ENCODE measurements around the gene MYO16. TPM values are rescaled to one million over a fixed set of nuclear protein-coding genes. Genes with fewer than 3 reads are reported as not detected.

The MYO16 gene
- total RNA-seq, 1 experiment from 2014 or later, result 0.10 TPM

GRCh38 chr13:108657519-108657918 lies 28.1 kb downstream of the MYO16 start:
- DNase-seq (ENCODE audit: extremely low read depth, low read depth), result no peak

DNA sequence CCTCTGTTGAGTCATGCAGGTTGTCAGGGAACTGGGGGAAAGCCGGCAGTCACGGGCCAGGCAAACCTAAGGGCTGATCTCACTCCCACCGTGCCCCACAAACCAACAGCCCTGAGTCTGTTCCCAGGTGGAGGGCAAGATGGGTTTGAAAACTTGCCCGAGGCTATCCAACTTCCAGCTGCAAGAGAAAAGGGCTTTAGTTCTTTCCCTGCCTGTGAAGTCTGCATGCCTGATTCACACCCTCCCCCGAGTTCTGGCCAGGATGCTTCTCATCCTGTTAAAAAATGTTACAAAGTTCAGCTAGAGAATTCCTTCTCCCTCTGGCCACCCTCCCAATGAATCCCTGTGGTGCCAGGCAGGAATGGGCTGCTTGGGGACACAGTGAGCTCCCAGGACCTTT lies 33.1 kb downstream of the MYO16 start:
- DNase-seq (ENCODE audit: extremely low read depth, low read depth), result no peak

DNA sequence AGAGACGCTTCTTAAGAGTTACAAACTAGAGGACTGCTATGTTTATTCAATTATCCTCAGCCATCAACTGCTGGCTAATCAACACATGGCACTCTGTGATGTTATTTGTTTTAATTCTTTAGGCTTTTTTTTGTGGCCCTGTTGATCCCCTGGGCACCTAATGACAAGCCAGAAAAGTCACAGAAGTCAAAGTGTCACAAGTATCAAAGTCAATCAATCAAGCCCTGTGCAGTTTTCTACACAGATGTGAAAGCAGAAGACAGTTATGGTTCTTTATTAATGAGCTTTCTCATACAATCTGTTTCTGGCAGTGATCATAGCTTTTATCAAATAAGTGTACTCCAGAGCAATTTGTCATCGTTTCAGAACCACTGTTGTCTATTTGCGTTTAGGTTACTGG lies 34.3 kb downstream of the MYO16 start:
- no peak for DNase-seq (ENCODE audit: extremely low read depth, low read depth)

- no peak for DNase-seq (ENCODE audit: extremely low read depth, low read depth)
Measured at GRCh38 chr13:108667205-108667604, 37.8 kb downstream of the MYO16 start.

DNA sequence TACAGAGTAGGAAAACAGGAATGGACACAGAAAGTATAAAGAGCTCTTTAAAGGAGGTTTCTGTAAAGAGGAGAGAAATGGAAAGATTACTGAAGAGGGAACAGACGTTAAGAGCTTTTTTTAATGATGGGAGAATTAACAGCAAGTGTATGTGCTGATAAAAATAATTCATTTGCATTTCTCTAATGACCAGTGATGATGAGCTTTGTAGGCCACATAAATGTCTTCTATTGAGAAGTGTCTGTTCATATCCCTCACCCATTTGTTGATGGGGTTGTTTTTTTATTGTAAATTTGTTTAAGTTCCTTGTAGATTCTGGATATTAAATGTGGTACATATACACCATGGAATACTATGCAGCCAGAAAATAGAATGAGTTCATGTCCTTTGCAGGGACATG lies 40.0 kb downstream of the MYO16 start:
- no peak for DNase-seq (ENCODE audit: extremely low read depth, low read depth)

DNA sequence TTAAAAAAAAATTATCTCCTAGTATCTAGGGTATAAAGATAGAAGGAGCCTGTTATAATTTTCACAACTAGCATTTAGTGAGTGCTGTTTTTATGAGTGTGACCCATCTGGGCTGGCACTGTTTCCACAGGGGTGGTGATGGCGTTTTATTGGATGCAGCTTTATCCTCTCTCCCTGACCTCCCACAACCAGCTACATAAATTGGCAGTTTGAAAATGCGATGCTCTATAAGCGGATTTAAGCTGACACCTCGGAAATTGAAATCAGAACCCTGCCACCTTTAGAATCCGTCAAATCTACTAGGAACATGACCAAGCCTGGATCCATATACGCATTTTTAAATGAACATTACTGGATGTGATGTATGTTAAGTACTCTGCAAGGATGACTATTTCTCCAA lies 44.9 kb downstream of the MYO16 start:
- DNase-seq (ENCODE audit: extremely low read depth, low read depth), result no peak

- no peak for DNase-seq (ENCODE audit: extremely low read depth, low read depth)
Measured at GRCh38 chr13:108674771-108675170, 45.4 kb downstream of the MYO16 start.

DNA sequence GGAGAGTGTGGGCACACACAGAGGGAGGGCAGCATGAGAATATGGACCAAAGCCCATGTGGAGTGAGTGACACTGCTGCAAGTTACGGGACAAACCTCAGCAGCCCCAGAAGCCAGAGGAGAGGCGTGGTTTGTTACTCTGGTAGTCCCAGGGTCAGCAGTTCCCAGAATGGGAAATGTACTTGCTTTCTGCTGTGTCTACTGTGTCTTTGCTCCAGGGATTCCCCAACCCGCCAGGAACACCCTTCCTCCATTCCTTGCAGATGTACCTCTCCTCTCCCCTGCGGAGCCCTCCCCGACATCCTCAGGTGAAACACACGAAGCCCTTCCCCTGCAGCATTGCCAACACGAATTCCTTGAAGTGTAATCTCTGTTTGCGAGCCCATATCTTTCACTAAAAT lies 47.2 kb downstream of the MYO16 start:
- DNase-seq (ENCODE audit: extremely low read depth, low read depth), result no peak

DNA sequence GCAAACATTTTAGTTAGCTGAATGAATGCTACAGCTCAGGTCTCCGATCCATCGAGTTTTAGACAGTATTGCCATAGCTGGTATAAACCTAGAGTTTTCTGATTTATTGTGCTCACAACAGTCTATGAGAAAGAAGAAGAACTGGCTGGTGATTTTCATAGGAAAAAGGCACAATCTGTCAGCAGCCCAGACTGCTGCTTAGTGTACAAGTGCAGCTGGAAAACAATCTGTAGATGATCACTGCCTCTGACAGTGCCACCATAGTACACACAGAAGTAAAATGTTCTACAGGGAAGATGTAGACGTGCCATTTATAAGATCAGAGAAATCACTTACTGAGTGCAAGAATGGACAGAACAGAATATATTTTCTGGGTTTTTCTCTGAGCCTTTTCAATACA lies 48.4 kb downstream of the MYO16 start:
- no peak for DNase-seq (ENCODE audit: extremely low read depth, low read depth)

GRCh38 chr13:108680011-108680410 lies 50.6 kb downstream of the MYO16 start:
- no peak for DNase-seq (ENCODE audit: extremely low read depth, low read depth)

DNA sequence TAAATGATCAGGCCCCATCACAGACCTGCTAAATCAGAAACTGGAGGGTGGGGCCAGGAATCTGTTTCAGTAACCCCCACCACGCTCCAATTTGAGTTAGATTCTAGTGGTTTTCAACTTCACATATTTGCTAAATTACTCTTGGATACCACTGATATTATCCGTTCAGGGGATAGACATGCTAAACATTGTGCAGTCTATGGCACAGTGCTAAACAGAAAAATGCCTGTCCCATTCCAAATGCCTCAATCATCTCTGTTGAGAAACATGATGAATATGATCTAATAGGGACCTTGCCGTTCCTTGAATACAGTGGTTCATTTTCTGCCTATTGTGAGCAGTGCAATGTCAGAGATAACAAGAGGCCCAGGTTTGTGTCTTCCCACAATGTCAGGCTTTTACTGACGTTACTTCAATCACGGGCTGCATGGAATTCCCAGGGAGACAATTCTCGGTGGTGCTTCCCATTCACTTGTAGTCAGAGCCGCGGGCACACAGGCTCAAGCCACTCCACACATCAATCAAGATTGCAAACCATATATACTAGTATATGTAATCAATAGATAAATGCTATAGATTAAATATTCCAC lies 52.7 kb downstream of the MYO16 start:
- DNase-seq (ENCODE audit: extremely low read depth, low read depth), result no peak

DNA sequence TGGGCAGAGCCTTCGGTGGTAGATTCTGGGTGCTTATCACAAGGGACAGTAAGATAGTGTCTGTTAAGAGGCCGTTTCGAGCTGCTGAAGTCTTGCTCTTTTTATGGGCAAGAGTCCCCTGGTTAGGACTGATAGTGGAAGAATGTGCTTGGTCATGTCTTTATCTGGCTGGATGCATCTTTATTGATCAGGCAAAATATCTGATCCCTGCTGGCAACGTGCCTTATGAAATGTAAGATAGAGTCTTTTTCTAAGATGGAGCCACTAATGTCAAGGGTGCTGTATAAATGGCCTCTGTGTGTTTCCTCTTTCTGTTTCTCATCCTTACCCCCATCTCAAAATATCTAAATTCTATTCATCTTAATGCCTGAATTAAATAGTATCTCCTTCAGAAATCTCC lies 53.3 kb downstream of the MYO16 start:
- no peak for DNase-seq (ENCODE audit: extremely low read depth, low read depth)

GRCh38 chr13:108686027-108686426 lies 56.6 kb downstream of the MYO16 start:
- DNase-seq (ENCODE audit: extremely low read depth, low read depth), result no peak

- no peak for DNase-seq (ENCODE audit: extremely low read depth, low read depth)
Measured at GRCh38 chr13:108690726-108691125, 61.3 kb downstream of the MYO16 start.

- DNase-seq (ENCODE audit: extremely low read depth, low read depth), result no peak
Measured at GRCh38 chr13:108700422-108701170, 71.2 kb downstream of the MYO16 start.

DNA sequence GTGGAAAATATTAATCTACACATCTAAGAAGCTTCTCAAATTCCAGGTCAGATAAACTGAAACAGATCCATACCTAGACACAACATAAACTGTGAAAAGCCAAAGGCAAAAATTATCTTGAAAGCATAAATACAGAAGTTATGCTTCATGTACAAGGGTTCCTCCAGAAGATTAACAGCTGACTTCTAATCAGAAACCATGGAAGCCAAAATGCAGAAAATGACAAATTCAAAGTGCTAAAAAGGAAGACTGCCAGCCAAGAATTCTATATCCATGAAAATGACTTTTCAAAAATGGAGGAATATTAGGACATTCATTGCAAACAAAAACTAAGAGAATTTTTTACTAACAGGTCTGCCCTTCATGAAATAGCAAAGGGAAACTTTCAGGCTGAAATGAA lies 72.8 kb downstream of the MYO16 start:
- no peak for DNase-seq (ENCODE audit: extremely low read depth, low read depth)

DNA sequence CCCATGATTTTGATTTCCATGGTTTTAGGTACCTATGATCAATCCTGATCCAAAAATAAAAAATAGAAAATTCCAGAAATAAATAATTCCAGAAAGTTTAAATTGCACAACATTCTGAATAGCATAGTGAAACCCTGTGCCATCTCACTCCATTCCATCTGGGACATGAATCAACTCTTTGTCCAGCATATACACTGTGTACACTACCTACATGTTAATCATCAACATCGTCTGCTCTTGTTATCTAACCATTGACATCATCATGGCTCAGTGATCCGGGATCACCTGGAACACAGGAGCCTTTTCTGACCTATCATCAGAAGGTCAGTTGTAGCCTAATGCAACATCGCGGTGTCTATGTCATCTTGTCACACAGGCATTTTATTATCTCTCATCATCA lies 75.6 kb downstream of the MYO16 start:
- no peak for DNase-seq (ENCODE audit: extremely low read depth, low read depth)

- DNase-seq (ENCODE audit: extremely low read depth, low read depth), result no peak
Measured at GRCh38 chr13:108707584-108707983, 78.2 kb downstream of the MYO16 start.

DNA sequence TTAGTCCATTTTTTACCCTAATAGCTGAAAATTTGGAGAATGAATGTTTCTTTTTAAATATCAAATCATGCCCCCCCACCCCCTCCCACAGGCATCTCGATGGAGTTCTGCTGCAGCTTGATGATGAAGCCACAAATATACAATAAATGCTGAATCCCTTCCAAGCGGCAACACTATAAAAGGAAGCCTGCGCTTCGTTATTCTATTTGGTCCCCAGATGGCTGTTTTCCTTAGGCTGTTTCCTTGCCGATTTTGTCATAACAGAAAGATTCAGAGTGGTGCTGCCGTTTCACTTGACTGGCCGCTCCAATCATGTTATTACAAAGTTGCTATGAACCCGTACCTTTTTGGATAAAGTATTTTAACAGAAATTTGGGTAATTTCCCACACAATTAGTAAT lies 79.5 kb downstream of the MYO16 start:
- DNase-seq (ENCODE audit: extremely low read depth, low read depth), result no peak

GRCh38 chr13:108711386-108711785 lies 82.0 kb downstream of the MYO16 start:
- no peak for DNase-seq (ENCODE audit: extremely low read depth, low read depth)

DNA sequence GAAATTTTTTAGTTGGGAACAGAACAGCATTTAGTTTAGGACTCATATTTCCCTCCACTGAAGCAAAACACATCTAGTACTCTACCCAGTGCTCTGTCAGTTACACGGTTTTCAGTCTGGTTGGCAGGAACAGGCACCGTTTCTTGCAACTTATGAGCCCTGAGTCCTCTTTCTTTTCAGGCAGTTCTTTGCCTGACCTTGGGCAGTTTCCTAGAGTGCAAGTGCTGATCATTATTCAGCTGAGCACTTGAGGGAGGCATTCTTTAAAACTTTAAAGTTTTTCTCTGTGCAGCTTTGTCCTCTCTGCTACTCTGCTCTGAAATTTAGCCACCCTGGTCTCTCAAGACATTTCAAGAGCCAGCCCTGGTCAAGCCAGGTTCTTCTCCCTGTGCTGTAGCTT lies 96.1 kb downstream of the MYO16 start:
- DNase-seq (ENCODE audit: extremely low read depth, low read depth), result no peak

GRCh38 chr13:108728370-108728769 lies 99.0 kb downstream of the MYO16 start:
- DNase-seq (ENCODE audit: extremely low read depth, low read depth), result peak; percentile 1

Data from NCI-H460 (cell line).